WTC11 (cell line): ENCODE data around the gene RNF7. TPM values are rescaled to one million over a fixed set of nuclear protein-coding genes. Genes with fewer than 3 reads are reported as not detected.
A peak's percentile ranks its signal among the peaks of the same experiment; 100 is the strongest.

Experiments used
- ATAC-seq: fragments of 200-7000 bp; cut with Tn5 transposase; 2 replicates; pipeline ENCODE4 v1.10.0; 2021; ENCODE audit warnings: mild to moderate bottlenecking, moderate library complexity
- CTCF ChIA-PET: fragments of 300-600 bp; sonication (Branson Sonifier 250); formaldehyde crosslinking; loops from one replicate; lab custom pipeline; 2021; ENCODE audit warnings: antibody characterized with exemption; lab: Charles Lee
- POLR2A ChIA-PET: fragments of 350-600 bp; sonication (Branson Sonifier 250); formaldehyde crosslinking; loops from one replicate; lab custom pipeline; 2021; ENCODE audit warnings: antibody characterized with exemption; lab: Charles Lee
- DNase-seq: peaks from one replicate; pipeline ENCODE4 v3.0.0; 2021; ENCODE audit warnings: low spot score
- H3K27ac Mint-ChIP-seq: 2 replicates; pipeline ENCODE4 v1.8.0; 2021; ENCODE audit warnings: mixed read lengths
- H3K27me3 Mint-ChIP-seq: 2 replicates; pipeline ENCODE4 v1.8.0; 2021; ENCODE audit warnings: low read depth, mild to moderate bottlenecking, moderate library complexity, mixed read lengths
- H3K36me3 Mint-ChIP-seq: 2 replicates; pipeline ENCODE4 v1.8.0; 2021; ENCODE audit warnings: mixed read lengths
- H3K4me1 Mint-ChIP-seq: 2 replicates; pipeline ENCODE4 v1.8.0; 2022; ENCODE audit warnings: mixed read lengths
- H3K4me3 Mint-ChIP-seq: 2 replicates; pipeline ENCODE4 v1.8.0; 2021; ENCODE audit warnings: mild to moderate bottlenecking, moderate library complexity, mixed read lengths
- H3K9me3 Mint-ChIP-seq: 2 replicates; pipeline ENCODE4 v1.8.0; 2021; ENCODE audit warnings: mixed read lengths
- CBFB ChIP-seq: sonication (generic); formaldehyde crosslinking; IDR thresholded peaks from 2 replicates; pipeline ENCODE4 v1.8.1; 2022; ENCODE audit warnings: mild to moderate bottlenecking, low read depth, missing genetic modification reagents
- FOXJ3 ChIP-seq: sonication (generic); formaldehyde crosslinking; IDR thresholded peaks from 2 replicates; pipeline ENCODE4 v1.9.0; 2021; ENCODE audit warnings: missing genetic modification reagents, mild to moderate bottlenecking, borderline replicate concordance
- KAT7 ChIP-seq: sonication (generic); formaldehyde crosslinking; IDR thresholded peaks from 2 replicates; pipeline ENCODE4 v1.8.1; 2023; ENCODE audit warnings: missing genetic modification reagents, mild to moderate bottlenecking, borderline replicate concordance
- NFATC4 ChIP-seq: fragments of 250-450 bp; sonication (Bioruptor Pico); IDR thresholded peaks from 2 replicates; pipeline ENCODE4 v1.9.0; 2021; ENCODE audit warnings: mild to moderate bottlenecking
- NFYB ChIP-seq: sonication (generic); formaldehyde crosslinking; conservative IDR thresholded peaks from 2 replicates; pipeline ENCODE4 v1.8.0; 2022; ENCODE audit warnings: low read depth, missing genetic modification reagents
- PRRX2 ChIP-seq: fragments of 250-450 bp; sonication (Bioruptor Pico); IDR thresholded peaks from 2 replicates; pipeline ENCODE4 v1.8.0; 2021; ENCODE audit warnings: mild to moderate bottlenecking
- RELA ChIP-seq: sonication (generic); formaldehyde crosslinking; IDR thresholded peaks from 2 replicates; pipeline ENCODE4 v1.8.1; 2022; ENCODE audit warnings: missing genetic modification reagents, mild to moderate bottlenecking, borderline replicate concordance
- RORB ChIP-seq: fragments of 250-450 bp; sonication (Bioruptor Pico); IDR thresholded peaks from 2 replicates; pipeline ENCODE4 v1.9.0; 2021; ENCODE audit warnings: mild to moderate bottlenecking
- SMAD3 ChIP-seq: sonication (generic); formaldehyde crosslinking; IDR thresholded peaks from 2 replicates; pipeline ENCODE4 v1.8.0; 2022; ENCODE audit warnings: missing genetic modification reagents, mild to moderate bottlenecking, borderline replicate concordance
- SMAD4 ChIP-seq: sonication (generic); formaldehyde crosslinking; IDR thresholded peaks from 2 replicates; pipeline ENCODE4 v1.8.0; 2022; ENCODE audit warnings: mild to moderate bottlenecking, missing genetic modification reagents
- TEAD1 ChIP-seq: sonication (generic); formaldehyde crosslinking; IDR thresholded peaks from 2 replicates; pipeline ENCODE4 v1.8.0; 2022; ENCODE audit warnings: mild to moderate bottlenecking, missing genetic modification reagents
- TEAD4 ChIP-seq: sonication (generic); formaldehyde crosslinking; IDR thresholded peaks from 2 replicates; pipeline ENCODE4 v1.8.0; 2022; ENCODE audit warnings: mild to moderate bottlenecking, missing genetic modification reagents
- TP53 ChIP-seq: sonication (generic); formaldehyde crosslinking; IDR thresholded peaks from 2 replicates; pipeline ENCODE4 v1.8.1; 2023; ENCODE audit warnings: mild to moderate bottlenecking, missing genetic modification reagents
- ZNF138 ChIP-seq: sonication (generic); formaldehyde crosslinking; conservative IDR thresholded peaks from 2 replicates; pipeline ENCODE4 v1.8.1; 2022; ENCODE audit warnings: mild to moderate bottlenecking, moderate library complexity, missing genetic modification reagents
- ZNF396 ChIP-seq: fragments of 250-450 bp; sonication (Bioruptor Pico); IDR thresholded peaks from 2 replicates; pipeline ENCODE4 v1.8.0; 2021; ENCODE audit warnings: mild to moderate bottlenecking, moderate library complexity, borderline replicate concordance
- ZNF416 ChIP-seq: fragments of 250-450 bp; sonication (Bioruptor Pico); IDR thresholded peaks from 2 replicates; pipeline ENCODE4 v1.9.0; 2021; ENCODE audit warnings: mild to moderate bottlenecking, inconsistent platforms
- total RNA-seq: library from RNA; stranded (reverse); gene quantifications from 3 replicates; pipeline ENCODE4 v1.2.3, GENCODE V29; 2021
- TF ChIP-seq, protein P1 (sequence below): sonication (generic); formaldehyde crosslinking; IDR thresholded peaks from 2 replicates; pipeline ENCODE4 v1.8.1; 2023; ENCODE audit warnings: mild to moderate bottlenecking, missing genetic modification reagents, moderate library complexity
- TF ChIP-seq, protein P2 (sequence below): fragments of 250-450 bp; sonication (Bioruptor Pico); IDR thresholded peaks from 2 replicates; pipeline ENCODE4 v1.8.0; 2021; ENCODE audit warnings: mild to moderate bottlenecking
- TF ChIP-seq, protein P3 (sequence below): sonication (generic); formaldehyde crosslinking; IDR thresholded peaks from 2 replicates; pipeline ENCODE4 v1.8.1; 2023; ENCODE audit warnings: mild to moderate bottlenecking, missing genetic modification reagents, borderline replicate concordance
- TF ChIP-seq, protein P4 (sequence below): fragments of 250-450 bp; sonication (Bioruptor Pico); IDR thresholded peaks from 2 replicates; pipeline ENCODE4 v1.9.0; 2021; ENCODE audit warnings: mild to moderate bottlenecking
- TF ChIP-seq, protein P5 (sequence below): sonication (generic); formaldehyde crosslinking; IDR thresholded peaks from 2 replicates; pipeline ENCODE4 v1.8.1; 2023; ENCODE audit warnings: mild to moderate bottlenecking, moderate library complexity, missing genetic modification reagents
- TF ChIP-seq, protein P6 (sequence below): sonication (generic); formaldehyde crosslinking; IDR thresholded peaks from 2 replicates; pipeline ENCODE4 v1.8.0; 2022; ENCODE audit warnings: mild to moderate bottlenecking, missing genetic modification reagents
- TF ChIP-seq, protein P7 (sequence below): sonication (generic); formaldehyde crosslinking; IDR thresholded peaks from 2 replicates; pipeline ENCODE4 v1.8.1; 2022; ENCODE audit warnings: low read depth, mild to moderate bottlenecking, moderate library complexity, missing genetic modification reagents, borderline replicate concordance

RNF7 gene
- total RNA-seq, 1 experiment from 2014 or later, result 133 TPM

DNA sequence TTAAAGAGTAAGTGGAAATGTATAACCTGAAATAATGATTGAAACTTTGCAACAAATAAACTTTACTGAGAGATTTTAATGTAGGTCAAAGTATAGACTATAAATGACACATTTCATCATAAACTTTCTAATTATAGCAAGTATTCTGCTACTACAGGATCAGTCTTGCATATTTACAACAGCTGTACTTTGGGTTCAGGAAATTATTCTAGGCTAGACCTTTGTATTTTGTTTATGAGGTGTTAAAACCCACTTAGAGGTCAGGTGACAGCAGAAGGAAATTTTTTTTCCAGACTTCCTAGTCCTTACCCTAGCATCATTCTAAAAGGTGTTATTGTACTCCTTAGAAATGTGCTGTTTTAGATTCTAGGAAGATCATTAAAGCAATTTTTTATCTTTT lies 2.3 kb downstream of the RNF7 start:
- H3K4me1 Mint-ChIP-seq, result peaks cover 21% of the 10 kb centered on the region
- H3K9me3 Mint-ChIP-seq, result no peaks in the 10 kb centered on the region
- H3K4me3 Mint-ChIP-seq, result peak overlapping the region; percentile 96
- TF ChIP-seq, protein P1, sequence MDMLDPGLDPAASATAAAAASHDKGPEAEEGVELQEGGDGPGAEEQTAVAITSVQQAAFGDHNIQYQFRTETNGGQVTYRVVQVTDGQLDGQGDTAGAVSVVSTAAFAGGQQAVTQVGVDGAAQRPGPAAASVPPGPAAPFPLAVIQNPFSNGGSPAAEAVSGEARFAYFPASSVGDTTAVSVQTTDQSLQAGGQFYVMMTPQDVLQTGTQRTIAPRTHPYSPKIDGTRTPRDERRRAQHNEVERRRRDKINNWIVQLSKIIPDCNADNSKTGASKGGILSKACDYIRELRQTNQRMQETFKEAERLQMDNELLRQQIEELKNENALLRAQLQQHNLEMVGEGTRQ (CRISPR knock-in tag), result no peak
- TF ChIP-seq FOXJ3, result no peak
- no peak for TF ChIP-seq NFATC4
- TF ChIP-seq, all 79 proteins: peak for 0
- Mint-ChIP-seq H3K27me3 (no peaks in the 10 kb centered on the region), H3K27ac (no peak overlapping the region), H3K36me3 (peaks cover 23% of the 10 kb centered on the region)
- DNase-seq (no peak), ATAC-seq (no peak)
- ChIA-PET POLR2A (no interaction called here), CTCF (interaction anchor here (1.0 kb wide), 1 partner anchor 135 kb away, joined by 3 read pairs; no protein-coding TSS in a partner anchor)

DNA sequence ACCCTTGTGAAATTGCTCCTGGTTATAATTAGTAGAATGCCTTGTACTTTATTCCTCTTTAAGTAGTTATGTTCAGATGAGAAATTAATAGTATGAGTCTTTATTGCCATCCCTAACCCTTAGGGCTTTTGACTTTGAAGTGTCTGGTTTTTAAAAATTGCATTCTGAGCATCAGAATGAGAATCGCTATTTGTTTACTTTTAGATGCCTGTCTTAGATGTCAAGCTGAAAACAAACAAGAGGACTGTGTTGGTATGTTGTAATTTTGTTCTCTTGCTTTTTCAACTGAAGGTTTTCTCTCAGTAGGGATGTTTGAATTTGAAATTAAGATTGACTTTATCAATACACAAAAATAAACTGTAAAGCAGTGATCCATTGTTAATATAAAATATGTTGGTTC lies 5.2 kb downstream of the RNF7 start:
- DNase-seq, result no peak
- H3K27ac Mint-ChIP-seq, result no peak overlapping the region
- H3K27me3 Mint-ChIP-seq, result no peaks in the 10 kb centered on the region
- H3K9me3 Mint-ChIP-seq, result no peaks in the 10 kb centered on the region
- H3K4me1 Mint-ChIP-seq, result peaks cover 21% of the 10 kb centered on the region
- H3K36me3 Mint-ChIP-seq, result peaks cover 37% of the 10 kb centered on the region
- POLR2A ChIA-PET, result no interaction called here
- TF ChIP-seq CBFB (CRISPR knock-in tag) (no peak), ZNF138 (CRISPR knock-in tag) (no peak), TEAD1 (CRISPR knock-in tag) (no peak), KAT7 (CRISPR knock-in tag) (no peak), RELA (no peak), PRRX2 (CRISPR knock-in tag) (no peak), SMAD3 (CRISPR knock-in tag) (no peak), SMAD4 (CRISPR knock-in tag) (no peak), ZNF396 (CRISPR knock-in tag) (no peak), TP53 (CRISPR knock-in tag) (no peak), NFYB (CRISPR knock-in tag) (no peak), TEAD4 (no peak), RORB (no peak), ZNF416 (CRISPR knock-in tag) (no peak)
- TF ChIP-seq, protein P2, sequence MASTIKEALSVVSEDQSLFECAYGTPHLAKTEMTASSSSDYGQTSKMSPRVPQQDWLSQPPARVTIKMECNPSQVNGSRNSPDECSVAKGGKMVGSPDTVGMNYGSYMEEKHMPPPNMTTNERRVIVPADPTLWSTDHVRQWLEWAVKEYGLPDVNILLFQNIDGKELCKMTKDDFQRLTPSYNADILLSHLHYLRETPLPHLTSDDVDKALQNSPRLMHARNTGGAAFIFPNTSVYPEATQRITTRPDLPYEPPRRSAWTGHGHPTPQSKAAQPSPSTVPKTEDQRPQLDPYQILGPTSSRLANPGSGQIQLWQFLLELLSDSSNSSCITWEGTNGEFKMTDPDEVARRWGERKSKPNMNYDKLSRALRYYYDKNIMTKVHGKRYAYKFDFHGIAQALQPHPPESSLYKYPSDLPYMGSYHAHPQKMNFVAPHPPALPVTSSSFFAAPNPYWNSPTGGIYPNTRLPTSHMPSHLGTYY (CRISPR knock-in tag), result no peak
- TF ChIP-seq, protein P3, sequence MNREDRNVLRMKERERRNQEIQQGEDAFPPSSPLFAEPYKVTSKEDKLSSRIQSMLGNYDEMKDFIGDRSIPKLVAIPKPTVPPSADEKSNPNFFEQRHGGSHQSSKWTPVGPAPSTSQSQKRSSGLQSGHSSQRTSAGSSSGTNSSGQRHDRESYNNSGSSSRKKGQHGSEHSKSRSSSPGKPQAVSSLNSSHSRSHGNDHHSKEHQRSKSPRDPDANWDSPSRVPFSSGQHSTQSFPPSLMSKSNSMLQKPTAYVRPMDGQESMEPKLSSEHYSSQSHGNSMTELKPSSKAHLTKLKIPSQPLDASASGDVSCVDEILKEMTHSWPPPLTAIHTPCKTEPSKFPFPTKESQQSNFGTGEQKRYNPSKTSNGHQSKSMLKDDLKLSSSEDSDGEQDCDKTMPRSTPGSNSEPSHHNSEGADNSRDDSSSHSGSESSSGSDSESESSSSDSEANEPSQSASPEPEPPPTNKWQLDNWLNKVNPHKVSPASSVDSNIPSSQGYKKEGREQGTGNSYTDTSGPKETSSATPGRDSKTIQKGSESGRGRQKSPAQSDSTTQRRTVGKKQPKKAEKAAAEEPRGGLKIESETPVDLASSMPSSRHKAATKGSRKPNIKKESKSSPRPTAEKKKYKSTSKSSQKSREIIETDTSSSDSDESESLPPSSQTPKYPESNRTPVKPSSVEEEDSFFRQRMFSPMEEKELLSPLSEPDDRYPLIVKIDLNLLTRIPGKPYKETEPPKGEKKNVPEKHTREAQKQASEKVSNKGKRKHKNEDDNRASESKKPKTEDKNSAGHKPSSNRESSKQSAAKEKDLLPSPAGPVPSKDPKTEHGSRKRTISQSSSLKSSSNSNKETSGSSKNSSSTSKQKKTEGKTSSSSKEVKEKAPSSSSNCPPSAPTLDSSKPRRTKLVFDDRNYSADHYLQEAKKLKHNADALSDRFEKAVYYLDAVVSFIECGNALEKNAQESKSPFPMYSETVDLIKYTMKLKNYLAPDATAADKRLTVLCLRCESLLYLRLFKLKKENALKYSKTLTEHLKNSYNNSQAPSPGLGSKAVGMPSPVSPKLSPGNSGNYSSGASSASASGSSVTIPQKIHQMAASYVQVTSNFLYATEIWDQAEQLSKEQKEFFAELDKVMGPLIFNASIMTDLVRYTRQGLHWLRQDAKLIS (CRISPR knock-in tag), result no peak
- TF ChIP-seq, protein P4, sequence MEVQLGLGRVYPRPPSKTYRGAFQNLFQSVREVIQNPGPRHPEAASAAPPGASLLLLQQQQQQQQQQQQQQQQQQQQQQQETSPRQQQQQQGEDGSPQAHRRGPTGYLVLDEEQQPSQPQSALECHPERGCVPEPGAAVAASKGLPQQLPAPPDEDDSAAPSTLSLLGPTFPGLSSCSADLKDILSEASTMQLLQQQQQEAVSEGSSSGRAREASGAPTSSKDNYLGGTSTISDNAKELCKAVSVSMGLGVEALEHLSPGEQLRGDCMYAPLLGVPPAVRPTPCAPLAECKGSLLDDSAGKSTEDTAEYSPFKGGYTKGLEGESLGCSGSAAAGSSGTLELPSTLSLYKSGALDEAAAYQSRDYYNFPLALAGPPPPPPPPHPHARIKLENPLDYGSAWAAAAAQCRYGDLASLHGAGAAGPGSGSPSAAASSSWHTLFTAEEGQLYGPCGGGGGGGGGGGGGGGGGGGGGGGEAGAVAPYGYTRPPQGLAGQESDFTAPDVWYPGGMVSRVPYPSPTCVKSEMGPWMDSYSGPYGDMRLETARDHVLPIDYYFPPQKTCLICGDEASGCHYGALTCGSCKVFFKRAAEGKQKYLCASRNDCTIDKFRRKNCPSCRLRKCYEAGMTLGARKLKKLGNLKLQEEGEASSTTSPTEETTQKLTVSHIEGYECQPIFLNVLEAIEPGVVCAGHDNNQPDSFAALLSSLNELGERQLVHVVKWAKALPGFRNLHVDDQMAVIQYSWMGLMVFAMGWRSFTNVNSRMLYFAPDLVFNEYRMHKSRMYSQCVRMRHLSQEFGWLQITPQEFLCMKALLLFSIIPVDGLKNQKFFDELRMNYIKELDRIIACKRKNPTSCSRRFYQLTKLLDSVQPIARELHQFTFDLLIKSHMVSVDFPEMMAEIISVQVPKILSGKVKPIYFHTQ (CRISPR knock-in tag), result no peak
- TF ChIP-seq, protein P5, sequence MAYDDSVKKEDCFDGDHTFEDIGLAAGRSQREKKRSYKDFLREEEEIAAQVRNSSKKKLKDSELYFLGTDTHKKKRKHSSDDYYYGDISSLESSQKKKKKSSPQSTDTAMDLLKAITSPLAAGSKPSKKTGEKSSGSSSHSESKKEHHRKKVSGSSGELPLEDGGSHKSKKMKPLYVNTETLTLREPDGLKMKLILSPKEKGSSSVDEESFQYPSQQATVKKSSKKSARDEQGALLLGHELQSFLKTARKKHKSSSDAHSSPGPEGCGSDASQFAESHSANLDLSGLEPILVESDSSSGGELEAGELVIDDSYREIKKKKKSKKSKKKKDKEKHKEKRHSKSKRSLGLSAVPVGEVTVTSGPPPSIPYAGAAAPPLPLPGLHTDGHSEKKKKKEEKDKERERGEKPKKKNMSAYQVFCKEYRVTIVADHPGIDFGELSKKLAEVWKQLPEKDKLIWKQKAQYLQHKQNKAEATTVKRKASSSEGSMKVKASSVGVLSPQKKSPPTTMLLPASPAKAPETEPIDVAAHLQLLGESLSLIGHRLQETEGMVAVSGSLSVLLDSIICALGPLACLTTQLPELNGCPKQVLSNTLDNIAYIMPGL, result no peak
- TF ChIP-seq, protein P6, sequence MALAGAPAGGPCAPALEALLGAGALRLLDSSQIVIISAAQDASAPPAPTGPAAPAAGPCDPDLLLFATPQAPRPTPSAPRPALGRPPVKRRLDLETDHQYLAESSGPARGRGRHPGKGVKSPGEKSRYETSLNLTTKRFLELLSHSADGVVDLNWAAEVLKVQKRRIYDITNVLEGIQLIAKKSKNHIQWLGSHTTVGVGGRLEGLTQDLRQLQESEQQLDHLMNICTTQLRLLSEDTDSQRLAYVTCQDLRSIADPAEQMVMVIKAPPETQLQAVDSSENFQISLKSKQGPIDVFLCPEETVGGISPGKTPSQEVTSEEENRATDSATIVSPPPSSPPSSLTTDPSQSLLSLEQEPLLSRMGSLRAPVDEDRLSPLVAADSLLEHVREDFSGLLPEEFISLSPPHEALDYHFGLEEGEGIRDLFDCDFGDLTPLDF (CRISPR knock-in tag), result no peak
- TF ChIP-seq, protein P7, sequence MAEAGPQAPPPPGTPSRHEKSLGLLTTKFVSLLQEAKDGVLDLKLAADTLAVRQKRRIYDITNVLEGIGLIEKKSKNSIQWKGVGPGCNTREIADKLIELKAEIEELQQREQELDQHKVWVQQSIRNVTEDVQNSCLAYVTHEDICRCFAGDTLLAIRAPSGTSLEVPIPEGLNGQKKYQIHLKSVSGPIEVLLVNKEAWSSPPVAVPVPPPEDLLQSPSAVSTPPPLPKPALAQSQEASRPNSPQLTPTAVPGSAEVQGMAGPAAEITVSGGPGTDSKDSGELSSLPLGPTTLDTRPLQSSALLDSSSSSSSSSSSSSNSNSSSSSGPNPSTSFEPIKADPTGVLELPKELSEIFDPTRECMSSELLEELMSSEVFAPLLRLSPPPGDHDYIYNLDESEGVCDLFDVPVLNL, result no peak
- no peak overlapping the region for H3K4me3 Mint-ChIP-seq
- CTCF ChIA-PET, result no interaction called here
- no peak for ATAC-seq
